ENCODE results near the gene ENKD1.

ENKD1 gene

GRCh38 chr16:67648088-67648763, 18.3 kb downstream of the ENKD1 start:
- H3K4me3 ChIP-seq (ENCODE audit: low read depth, low read length), result no peak overlapping the region
- TF ChIP-seq, protein P1, sequence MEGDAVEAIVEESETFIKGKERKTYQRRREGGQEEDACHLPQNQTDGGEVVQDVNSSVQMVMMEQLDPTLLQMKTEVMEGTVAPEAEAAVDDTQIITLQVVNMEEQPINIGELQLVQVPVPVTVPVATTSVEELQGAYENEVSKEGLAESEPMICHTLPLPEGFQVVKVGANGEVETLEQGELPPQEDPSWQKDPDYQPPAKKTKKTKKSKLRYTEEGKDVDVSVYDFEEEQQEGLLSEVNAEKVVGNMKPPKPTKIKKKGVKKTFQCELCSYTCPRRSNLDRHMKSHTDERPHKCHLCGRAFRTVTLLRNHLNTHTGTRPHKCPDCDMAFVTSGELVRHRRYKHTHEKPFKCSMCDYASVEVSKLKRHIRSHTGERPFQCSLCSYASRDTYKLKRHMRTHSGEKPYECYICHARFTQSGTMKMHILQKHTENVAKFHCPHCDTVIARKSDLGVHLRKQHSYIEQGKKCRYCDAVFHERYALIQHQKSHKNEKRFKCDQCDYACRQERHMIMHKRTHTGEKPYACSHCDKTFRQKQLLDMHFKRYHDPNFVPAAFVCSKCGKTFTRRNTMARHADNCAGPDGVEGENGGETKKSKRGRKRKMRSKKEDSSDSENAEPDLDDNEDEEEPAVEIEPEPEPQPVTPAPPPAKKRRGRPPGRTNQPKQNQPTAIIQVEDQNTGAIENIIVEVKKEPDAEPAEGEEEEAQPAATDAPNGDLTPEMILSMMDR (IDR thresholded peaks at IDR 0.05; ENCODE audit: low read depth, low read length), result no peak

DNA sequence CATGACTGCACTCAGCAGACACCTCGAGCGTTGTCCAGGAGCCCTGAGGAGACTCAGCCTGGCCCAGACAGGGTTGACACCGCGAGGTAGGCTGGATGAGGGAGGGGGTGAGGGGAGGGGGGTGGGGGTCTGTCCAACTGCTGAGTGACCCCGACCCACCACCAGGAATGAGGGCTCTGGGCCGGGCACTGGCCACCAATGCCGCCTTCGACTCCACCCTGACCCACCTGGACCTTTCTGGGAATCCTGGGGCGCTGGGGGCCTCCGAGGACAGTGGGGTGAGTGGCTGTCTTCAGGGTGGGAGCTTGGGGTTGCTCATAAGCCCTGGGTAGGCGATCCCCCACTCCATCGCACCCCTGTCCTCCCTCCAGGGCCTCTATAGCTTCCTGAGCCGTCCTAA, 18.9 kb downstream of the ENKD1 start:
- no peak overlapping the region for H3K4me3 ChIP-seq (ENCODE audit: low read depth, low read length)
- TF ChIP-seq, protein P1 (IDR thresholded peaks at IDR 0.05; ENCODE audit: low read depth, low read length), result no peak

- H3K4me3 ChIP-seq (ENCODE audit: low read depth, low read length), result no peak overlapping the region
- TF ChIP-seq, protein P1 (IDR thresholded peaks at IDR 0.05; ENCODE audit: low read depth, low read length), result no peak
Measured at GRCh38 chr16:67647111-67647651, 19.4 kb downstream of the ENKD1 start.

- no peak overlapping the region for H3K4me3 ChIP-seq (ENCODE audit: low read depth, low read length)
- TF ChIP-seq, protein P1 (IDR thresholded peaks at IDR 0.05; ENCODE audit: low read depth, low read length), result no peak
Measured at GRCh38 chr16:67645397-67646121, 21.0 kb downstream of the ENKD1 start.

DNA sequence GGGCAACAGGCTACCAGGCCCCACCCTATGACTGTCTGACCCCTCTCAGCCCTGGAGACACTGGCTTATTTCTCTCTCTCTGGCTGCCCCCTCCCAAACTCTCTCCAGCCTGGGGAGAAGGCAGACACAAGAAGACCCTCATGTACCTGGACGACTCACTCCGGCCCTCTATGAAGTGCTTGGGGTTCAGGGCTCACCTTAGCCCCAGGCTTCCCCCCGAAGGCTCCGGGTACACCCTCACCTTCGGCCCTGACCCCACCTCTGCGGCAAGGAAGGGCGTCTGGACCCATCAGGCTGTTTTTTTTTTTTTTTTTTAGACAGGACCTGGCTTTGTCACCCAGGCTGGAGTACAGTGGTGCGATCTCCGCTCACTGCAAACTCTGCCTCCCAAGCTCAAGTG, 22.5 kb downstream of the ENKD1 start:
- no peak overlapping the region for H3K4me3 ChIP-seq (ENCODE audit: low read depth, low read length)
- TF ChIP-seq, protein P1 (IDR thresholded peaks at IDR 0.05; ENCODE audit: low read depth, low read length), result no peak

GRCh38 chr16:67641779-67642708, 24.5 kb downstream of the ENKD1 start:
- H3K4me3 ChIP-seq (ENCODE audit: low read depth, low read length), result no peak overlapping the region
- TF ChIP-seq, protein P1 (IDR thresholded peaks at IDR 0.05; ENCODE audit: low read depth, low read length), result no peak

All from WI38 (cell line).